Esophagus squamous epithelium (tissue), 5 donors: ENCODE data around the gene VIPR2. TPM values are rescaled to one million over a fixed set of nuclear protein-coding genes. Genes with fewer than 3 reads are reported as not detected.

ENCODE experiments used
- DNase-seq: peaks from one replicate; lab custom pipeline; 2025; lab: John Stamatoyannopoulos, UW
- H3K27ac ChIP-seq, 4 donors: fragments of 200-600 bp; sonication (generic); one replicate each; pipeline ENCODE4 v1.5.1; 2016 to 2019; ENCODE audit warnings: mild to moderate bottlenecking in 1 of 4
- H3K27me3 ChIP-seq, 4 donors: fragments of 200-600 bp; sonication (generic); 1 replicate in 3 of 4; 2 replicates in 1 of 4; pipeline versions ENCODE4 v1.5.1 to v1.6.0; 2017 to 2021; ENCODE audit warnings: antibody characterized with exemption in 1 of 4
- H3K36me3 ChIP-seq, 3 donors: fragments of 200-600 bp; sonication (generic); one replicate each; pipeline ENCODE4 v1.5.1; 2016 to 2019
- H3K4me1 ChIP-seq, 3 donors: fragments of 200-600 bp; sonication (generic); one replicate each; pipeline ENCODE4 v1.5.1; 2017 to 2019
- H3K4me3 ChIP-seq, 4 donors: fragments of 200-600 bp; sonication (generic); 1 replicate in 3 of 4; 2 replicates in 1 of 4; pipeline ENCODE4 v1.5.1; 2016 to 2019; ENCODE audit warnings: mild to moderate bottlenecking in 2 of 4, moderate library complexity in 1 of 4
- H3K9me3 ChIP-seq, 3 donors: fragments of 200-600 bp; sonication (generic); one replicate each; pipeline ENCODE4 v1.5.1; 2016 to 2019
- CTCF ChIP-seq, 6 experiments: fragments of 450-650 bp in 4 of 6; fragments of 200-600 bp in 2 of 6; sonication (generic) in 2 of 6; IDR thresholded peaks; one replicate each; pipeline ENCODE4 v1.5.1; 2016 to 2019; ENCODE audit warnings: antibody characterized with exemption in 6 of 6, mild to moderate bottlenecking in 4 of 6, moderate library complexity in 4 of 6
- POLR2A ChIP-seq, 4 donors: fragments of 450-650 bp; IDR thresholded peaks; one replicate each; pipeline ENCODE4 v1.6.1; 2017; ENCODE audit warnings: antibody characterized with exemption in 4 of 4, mild to moderate bottlenecking in 4 of 4, moderate library complexity in 3 of 4
- WGBS, 2 donors: methylation state at CpG; one replicate each; pipeline ENCODE4 v1.1.5; 2018; 5-methylcytosine and 5-hydroxymethylcytosine counted together
- intact Hi-C: fragments of 100-400 bp; cut with DNase I; formaldehyde crosslinking; loops from one replicate; pipeline ENCODE4 v1.15.0; 2022
- total RNA-seq, 4 donors: library from RNA; depleted of rRNA; stranded (reverse); fragments of >200 nt; gene quantifications; one replicate each; pipeline ENCODE4 v1.1.0, GENCODE V29; 2016
- donor health status: DM: yes; HTN: yes; CAD: no.

Gene VIPR2
- total RNA-seq, 4 donors from 2014 or later: 0.18 to 2.1 (median 0.40) TPM

- DNase-seq: no peak
- intact Hi-C loops: no loop called here
- Histone ChIP-seq H3K4me3 (no peak overlapping the region), H3K27me3 (no peaks in the 10 kb centered on the region), H3K9me3 (no peaks in the 10 kb centered on the region), H3K4me1 (no peaks in the 10 kb centered on the region), H3K36me3 (no peaks in the 10 kb centered on the region), H3K27ac (no peak overlapping the region)
- WGBS, 2 donors: 86 to 89% methylated on average over 20 to 23 of the region's 23 CpGs
- TF ChIP-seq CTCF (IDR thresholded peaks at IDR 0.05): no peak
- no peak for TF ChIP-seq POLR2A (IDR thresholded peaks at IDR 0.05)
These were observed 12.0 kb upstream of the VIPR2 start for GRCh38 chr7:159156436-159157245.

- no peak for DNase-seq
- Histone ChIP-seq H3K27ac (no peak overlapping the region), H3K27me3 (no peaks in the 10 kb centered on the region), H3K9me3 (no peaks in the 10 kb centered on the region), H3K4me1 (no peaks in the 10 kb centered on the region), H3K4me3 (no peak overlapping the region), H3K36me3 (no peaks in the 10 kb centered on the region)
- WGBS, 2 donors: 52 to 61% methylated on average over 4 to 9 of the region's 9 CpGs
- TF ChIP-seq POLR2A (IDR thresholded peaks at IDR 0.05): no peak
- no peak for TF ChIP-seq CTCF (IDR thresholded peaks at IDR 0.05)
- intact Hi-C loops: no loop called here
These were observed 10.7 kb upstream of the VIPR2 start for GRCh38 chr7:159155410-159155809.

- H3K4me1 ChIP-seq: no peaks in the 10 kb centered on the region
- no peaks in the 10 kb centered on the region for H3K9me3 ChIP-seq
- peaks cover 0 to 5% (median 0%) of the 10 kb centered on the region in 4 donors for H3K27me3 ChIP-seq
- no peak overlapping the region for H3K4me3 ChIP-seq
- H3K36me3 ChIP-seq: no peaks in the 10 kb centered on the region
- intact Hi-C loops: no loop called here
- TF ChIP-seq POLR2A (IDR thresholded peaks at IDR 0.05) (no peak), CTCF (IDR thresholded peaks at IDR 0.05) (no peak)
- no peak for DNase-seq
- WGBS, 2 donors: 77 to 89% methylated on average over 6 to 7 of the region's 17 CpGs
- no peak overlapping the region for H3K27ac ChIP-seq
These were observed 9.6 kb upstream of the VIPR2 start for GRCh38 chr7:159154243-159154642.

- 81 to 82% methylated on average over 7 to 9 of the region's 9 CpGs for WGBS, 2 donors
- no peak for DNase-seq
- no peaks in the 10 kb centered on the region for H3K9me3 ChIP-seq
- H3K36me3 ChIP-seq: no peaks in the 10 kb centered on the region
- no peaks in the 10 kb centered on the region for H3K4me1 ChIP-seq
- TF ChIP-seq CTCF (IDR thresholded peaks at IDR 0.05) (no peak), POLR2A (IDR thresholded peaks at IDR 0.05) (no peak)
- peaks cover 0 to 5% (median 0%) of the 10 kb centered on the region in 4 donors for H3K27me3 ChIP-seq
- no peak overlapping the region for H3K27ac ChIP-seq
- no peak overlapping the region for H3K4me3 ChIP-seq
- intact Hi-C loops: no loop called here
These were observed 8.8 kb upstream of the VIPR2 start for GRCh38 chr7:159153511-159153910.

GRCh38 chr7:159152816-159153215 lies 8.1 kb upstream of the VIPR2 start:
- no peaks in the 10 kb centered on the region for H3K4me1 ChIP-seq
- TF ChIP-seq CTCF (IDR thresholded peaks at IDR 0.05) (no peak), POLR2A (IDR thresholded peaks at IDR 0.05) (no peak)
- WGBS, 2 donors: 77 to 86% methylated on average over 5 to 9 of the region's 13 CpGs
- H3K27ac ChIP-seq: no peak overlapping the region
- no peaks in the 10 kb centered on the region for H3K9me3 ChIP-seq
- intact Hi-C loops: no loop called here
- H3K36me3 ChIP-seq: no peaks in the 10 kb centered on the region
- no peak overlapping the region for H3K4me3 ChIP-seq
- H3K27me3 ChIP-seq: peaks cover 0 to 5% (median 0%) of the 10 kb centered on the region in 4 donors
- DNase-seq: no peak
